DOHH2 (cell line): Measurements from ENCODE around the gene CTRB2.
"Not testable (repeated sequence)": the region's sequence is repeated elsewhere in the genome, so short reads cannot be mapped to it uniquely, and the experiment has no call there.

Source experiments
- CTCF ChIP-seq: fragments of 200-600 bp; sonication (generic); IDR thresholded peaks from one replicate; pipeline ENCODE4 v1.5.1; 2014; ENCODE audit warnings: antibody characterized with exemption, mild to moderate bottlenecking, low read depth, low read length; ENCODE audit not compliant: poor library complexity, severe bottlenecking
- EZH2phosphoT487 ChIP-seq: fragments of 200-600 bp; sonication (generic); IDR thresholded peaks from 2 replicates; pipeline ENCODE4 v1.6.1; 2017; ENCODE audit warnings: borderline replicate concordance, mild to moderate bottlenecking, antibody characterized with exemption, low read length, moderate library complexity, mixed read lengths

- TF ChIP-seq CTCF, EZH2phosphoT487: not testable (repeated sequence)
Observed at GRCh38 chr16:75209514-75209913, 2.6 kb upstream of the CTRB2 start.
